ENCODE measurements around the gene HS3ST5.
"Not testable (repeated sequence)": the region's sequence is repeated elsewhere in the genome, so short reads cannot be mapped to it uniquely, and the experiment has no call there.

Gene HS3ST5

GRCh38 chr6:114032721-114033120 lies 310.1 kb downstream of the HS3ST5 start:
- DNase-seq (ENCODE audit: low read depth), result no peak
- TF ChIP-seq CTCF (conservative IDR thresholded peaks at IDR 0.05; ENCODE audit: low read depth, low read length), result no peak
- no peak overlapping the region for H3K4me3 ChIP-seq (ENCODE audit: low read depth, low read length)

DNA sequence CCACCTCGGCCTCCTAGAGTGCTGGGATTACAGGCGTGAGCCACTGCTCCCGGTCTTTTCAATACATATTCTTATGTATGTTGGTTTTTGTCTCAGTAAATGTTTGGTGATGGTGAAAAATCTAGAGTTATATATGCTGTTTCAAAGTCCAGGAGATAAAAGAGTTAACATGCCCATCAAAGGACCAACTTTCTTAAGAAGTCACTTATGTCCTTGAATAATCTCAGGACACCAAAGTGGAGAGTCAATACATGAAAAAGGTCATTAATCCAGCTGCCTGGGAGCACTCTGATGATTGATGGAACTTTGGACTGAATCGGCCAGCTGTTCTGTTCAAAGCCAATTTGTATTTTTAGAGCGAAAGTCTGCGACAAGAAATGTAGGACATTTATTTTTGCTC lies 312.1 kb downstream of the HS3ST5 start:
- TF ChIP-seq CTCF (conservative IDR thresholded peaks at IDR 0.05; ENCODE audit: low read depth, low read length), result no peak

GRCh38 chr6:114024746-114025145 lies 318.1 kb downstream of the HS3ST5 start:
- no peak overlapping the region for H3K4me3 ChIP-seq (ENCODE audit: low read depth, low read length)
- no peak for TF ChIP-seq CTCF (conservative IDR thresholded peaks at IDR 0.05; ENCODE audit: low read depth, low read length)
- DNase-seq (ENCODE audit: low read depth), result peak; percentile 23

More for the DNA sequence above, 312.1 kb downstream of the HS3ST5 start:
- no peak for DNase-seq (ENCODE audit: low read depth)
- H3K4me3 ChIP-seq (ENCODE audit: low read depth, low read length), result no peak overlapping the region

DNA sequence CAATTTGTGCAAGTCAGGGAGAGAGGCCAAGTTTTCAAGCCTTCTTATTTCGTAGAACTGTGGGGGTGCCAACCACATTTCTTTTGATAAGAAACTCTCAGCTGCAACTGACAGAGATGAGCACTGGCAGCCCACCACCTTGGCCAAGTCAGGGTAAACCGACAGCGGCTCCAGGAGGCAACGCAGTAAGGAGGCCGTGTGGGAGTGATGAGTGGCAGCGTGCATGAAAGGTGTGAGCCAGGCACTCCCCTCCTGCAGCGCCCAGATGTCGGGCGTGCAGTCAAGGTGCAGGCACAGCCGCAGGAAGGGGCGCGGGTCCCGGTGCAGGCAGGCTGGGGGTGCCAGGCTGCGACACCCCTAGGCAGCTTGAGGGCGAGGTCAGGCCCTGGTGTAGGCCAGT lies 322.6 kb downstream of the HS3ST5 start:
- DNase-seq (ENCODE audit: low read depth), result no peak
- TF ChIP-seq CTCF (conservative IDR thresholded peaks at IDR 0.05; ENCODE audit: low read depth, low read length), result no peak
- H3K4me3 ChIP-seq (ENCODE audit: low read depth, low read length), result no peak overlapping the region

DNA sequence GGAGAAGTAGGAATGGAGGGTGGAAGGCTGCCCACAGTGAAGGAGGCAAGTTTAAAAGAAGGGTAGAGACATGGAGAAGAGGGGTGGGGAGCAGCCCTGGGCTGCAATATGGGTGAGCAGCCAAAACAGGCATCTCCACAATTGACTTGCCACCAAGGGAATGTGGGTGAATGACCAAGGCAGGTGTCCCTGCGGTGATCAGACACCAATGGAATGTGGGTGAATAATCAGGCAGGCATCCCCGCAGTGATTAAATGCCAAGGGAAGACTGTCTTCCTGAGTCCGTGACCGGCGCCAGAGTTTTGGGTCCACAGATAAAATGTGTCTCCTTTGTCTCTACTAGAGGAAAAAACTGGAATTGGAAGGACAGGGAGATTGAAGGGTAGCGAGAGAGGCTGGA lies 325.7 kb downstream of the HS3ST5 start:
- not testable (repeated sequence) for H3K4me3 ChIP-seq (ENCODE audit: low read depth, low read length)
- peak; percentile 7 for DNase-seq (ENCODE audit: low read depth)

DNA sequence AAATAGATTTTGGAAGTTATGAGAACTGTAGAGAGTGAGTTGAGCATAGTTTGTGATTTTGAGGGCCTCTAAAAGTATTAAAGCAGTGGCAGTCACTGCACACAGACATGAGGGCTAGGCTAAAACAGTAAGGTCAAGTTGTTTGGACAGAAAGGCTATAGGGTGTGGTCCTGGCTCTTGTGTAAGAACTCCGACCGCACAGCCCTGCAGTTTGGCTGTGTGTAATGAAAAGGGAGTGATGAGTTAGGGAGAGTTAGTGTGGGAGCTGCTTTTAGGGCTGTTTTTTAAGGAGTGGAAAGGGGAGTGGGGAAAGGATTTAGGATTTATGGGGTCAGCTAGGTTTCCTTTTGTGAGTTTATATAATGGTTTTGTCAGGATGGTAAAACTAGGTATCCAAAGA lies 328.7 kb downstream of the HS3ST5 start:
- not testable (repeated sequence) for DNase-seq (ENCODE audit: low read depth); H3K4me3 ChIP-seq (ENCODE audit: low read depth, low read length)

DNA sequence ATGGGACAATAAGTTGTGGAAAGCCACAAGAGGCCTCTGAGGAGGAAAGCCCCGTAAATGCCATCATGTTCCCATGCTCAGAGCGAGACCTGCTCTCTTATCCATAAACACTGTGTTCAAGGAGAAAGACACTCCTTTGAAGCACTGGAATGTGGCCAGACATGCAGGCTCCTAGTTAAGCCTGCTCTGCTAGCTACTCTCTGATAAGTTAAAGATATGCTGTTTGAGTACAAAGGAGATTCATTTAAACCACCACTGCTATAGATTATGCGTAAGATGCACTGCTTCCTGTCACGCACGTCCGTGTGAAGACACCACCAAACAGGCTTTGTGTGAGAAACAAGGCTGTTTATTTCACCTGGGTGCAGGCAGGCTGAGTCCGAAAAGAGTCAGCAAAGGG lies 331.3 kb downstream of the HS3ST5 start:
- not testable (repeated sequence) for H3K4me3 ChIP-seq (ENCODE audit: low read depth, low read length); DNase-seq (ENCODE audit: low read depth)

- no peak for TF ChIP-seq CTCF (conservative IDR thresholded peaks at IDR 0.05; ENCODE audit: low read depth, low read length)
- H3K4me3 ChIP-seq (ENCODE audit: low read depth, low read length), result no peak overlapping the region
- no peak for DNase-seq (ENCODE audit: low read depth)
Observed at GRCh38 chr6:114010540-114010939, 332.3 kb downstream of the HS3ST5 start.

DNA sequence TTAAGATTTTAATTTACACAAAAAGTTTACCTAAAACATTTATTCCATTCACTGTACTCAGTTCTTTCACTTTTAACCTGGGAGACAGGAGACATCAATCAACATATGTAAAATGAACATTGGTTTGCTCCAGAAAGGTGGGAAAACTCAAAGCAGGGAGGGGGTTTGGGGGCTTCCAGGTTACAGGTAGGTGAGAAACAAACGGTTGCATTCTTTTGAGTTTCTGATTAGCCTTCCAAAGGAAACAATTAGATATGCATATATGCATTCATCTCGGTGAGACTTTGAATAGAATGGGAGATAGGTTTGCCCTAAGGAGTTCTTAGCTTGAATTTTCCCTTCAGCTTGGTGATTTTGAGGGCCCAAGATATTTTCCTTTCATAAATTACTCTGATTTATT lies 333.6 kb downstream of the HS3ST5 start:
- H3K4me3 ChIP-seq (ENCODE audit: low read depth, low read length), result no peak overlapping the region
- TF ChIP-seq CTCF (conservative IDR thresholded peaks at IDR 0.05; ENCODE audit: low read depth, low read length), result no peak
- no peak for DNase-seq (ENCODE audit: low read depth)
